Ureter (tissue), 1 donor: ENCODE data around the gene PGGHG. TPM values are rescaled to one million over a fixed set of nuclear protein-coding genes. Genes with fewer than 3 reads are reported as not detected.

ENCODE experiments used
- DNase-seq: peaks from one replicate; pipeline ENCODE4 v3.0.0-alpha.2; 2020; ENCODE audit warnings: low spot score
- total RNA-seq: library from RNA; stranded (reverse); gene quantifications from one replicate; pipeline ENCODE4 v1.2.4, GENCODE V29; 2023
- donor health status: DM: yes; HTN: yes; CAD: no.

The PGGHG gene
- total RNA-seq, 1 donor from 2014 or later, result 45.0 TPM

DNA sequence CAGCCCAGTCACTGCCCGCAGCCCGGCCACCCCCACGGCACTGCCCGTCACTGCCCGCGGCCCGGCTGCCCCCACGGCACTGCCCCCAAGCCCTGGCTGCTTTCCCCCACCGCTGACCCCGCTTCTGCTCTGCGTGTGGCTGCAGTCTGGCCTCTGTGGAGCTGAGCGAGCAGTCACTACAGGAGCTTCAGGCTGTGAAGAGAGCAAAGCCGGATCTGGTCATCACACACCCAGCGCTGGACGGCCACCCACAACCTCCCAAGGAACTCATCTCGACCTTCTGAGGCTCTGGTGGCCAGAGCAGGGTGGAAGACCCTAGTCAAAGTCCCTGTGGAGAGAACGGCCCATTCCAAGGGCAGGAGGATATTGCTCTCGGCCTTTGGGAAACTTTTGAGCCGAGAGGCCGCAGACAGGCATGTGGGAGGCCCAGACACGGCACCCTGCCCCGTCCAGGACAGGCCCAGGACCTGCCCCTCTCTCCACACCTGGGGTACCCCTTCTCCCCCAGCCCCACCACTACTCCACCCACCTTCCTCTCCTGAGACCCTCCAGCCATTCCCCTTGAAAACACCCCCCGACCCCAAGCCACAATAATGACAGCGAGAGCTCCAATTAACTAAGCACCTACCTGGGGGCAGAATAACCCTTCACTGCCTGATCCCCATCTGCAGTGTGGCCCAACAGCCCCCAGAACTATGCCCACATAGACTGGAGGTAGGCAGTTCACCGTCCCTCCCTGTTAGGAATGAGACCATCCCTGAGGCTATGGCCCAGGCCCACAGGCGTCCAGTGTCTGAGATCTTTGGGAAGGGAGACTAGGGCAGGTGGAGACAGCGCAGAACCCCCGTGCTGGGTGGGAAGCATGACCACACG is 3.7 kb upstream of the PGGHG start:
- DNase-seq, result peak; percentile 39

GRCh38 chr11:285894-286220 is 3.1 kb upstream of the PGGHG start:
- DNase-seq, result peak; percentile 41

GRCh38 chr11:286977-287820 is 1.7 kb upstream of the PGGHG start:
- peak; percentile 41 for DNase-seq

- DNase-seq, result peak; percentile 50
These were observed 977 bp upstream of the PGGHG start for GRCh38 chr11:287821-288477.

GRCh38 chr11:289398-289711 is 429 bp downstream of the PGGHG start:
- DNase-seq, result peak; percentile 47

DNA sequence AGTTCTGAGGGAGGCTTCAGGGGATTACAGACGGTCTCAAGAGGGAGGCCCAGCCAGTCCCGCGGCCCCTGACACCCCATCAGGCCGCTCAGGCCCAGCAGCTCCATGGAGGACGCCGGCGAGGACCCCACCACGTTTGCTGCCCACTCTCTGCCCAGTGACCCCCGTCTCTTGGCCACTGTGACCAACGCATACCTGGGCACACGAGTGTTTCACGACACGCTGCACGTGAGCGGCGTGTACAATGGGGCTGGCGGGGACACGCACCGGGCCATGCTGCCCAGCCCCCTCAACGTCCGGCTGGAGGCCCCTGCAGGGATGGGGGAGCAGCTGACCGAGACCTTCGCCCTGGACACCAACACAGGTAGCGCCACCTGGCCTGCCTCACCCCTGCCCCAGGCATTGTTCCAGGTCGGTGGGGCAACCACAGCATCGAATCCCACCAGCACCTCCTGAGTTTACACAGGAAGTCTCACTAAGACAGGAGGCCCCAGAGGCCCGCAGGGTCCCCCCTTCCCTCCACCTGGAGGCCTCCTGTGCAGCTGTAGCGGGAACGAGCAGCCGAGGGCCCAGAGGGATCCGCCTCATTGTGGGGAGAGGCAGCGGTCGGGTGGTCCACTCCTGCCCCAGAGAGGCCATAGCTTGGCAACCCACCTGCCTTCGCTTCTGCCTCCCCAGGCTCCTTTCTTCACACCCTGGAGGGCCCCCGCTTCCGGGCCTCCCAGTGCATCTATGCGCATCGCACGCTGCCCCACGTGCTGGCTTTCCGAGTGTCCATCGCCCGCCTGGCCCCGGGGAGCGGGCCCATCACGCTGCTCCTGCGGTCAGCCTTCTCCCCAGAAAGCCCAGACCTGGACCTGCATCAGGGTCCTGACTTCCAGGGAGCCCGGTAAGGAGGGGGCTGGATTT is 1.0 kb downstream of the PGGHG start:
- DNase-seq, result no peak

DNA sequence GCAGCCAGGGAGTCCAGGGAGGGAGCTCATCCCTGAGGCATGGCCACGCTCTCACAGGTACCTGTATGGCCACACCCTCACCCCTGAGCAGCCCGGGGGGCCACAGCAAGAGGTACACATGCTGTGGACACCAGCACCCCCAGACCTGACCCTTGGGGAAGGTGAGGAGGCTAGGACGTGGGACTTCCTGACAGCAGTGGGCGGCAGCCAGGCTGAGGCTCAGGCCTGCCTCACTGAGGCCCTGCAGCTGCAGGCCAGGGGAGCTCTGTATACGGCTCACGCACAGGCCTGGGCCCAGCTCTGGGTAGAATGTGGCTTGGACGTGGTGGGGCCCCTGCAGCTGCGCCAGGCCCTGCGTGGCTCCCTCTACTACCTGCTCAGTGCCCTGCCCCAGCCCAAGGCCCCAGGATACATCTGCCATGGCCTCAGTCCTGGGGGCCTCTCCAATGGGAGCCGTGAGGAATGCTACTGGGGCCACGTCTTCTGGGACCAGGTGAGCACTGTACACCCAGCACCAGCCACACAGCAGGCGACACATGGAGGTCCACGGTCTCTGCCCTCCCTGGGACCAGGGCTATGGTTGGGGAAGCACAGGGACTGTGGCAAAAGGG is 1.8 kb downstream of the PGGHG start:
- no peak for DNase-seq

- no peak for DNase-seq
These were observed 2.6 kb downstream of the PGGHG start for GRCh38 chr11:291281-292210.

GRCh38 chr11:292211-293121 is 3.5 kb downstream of the PGGHG start:
- DNase-seq, result no peak

DNA sequence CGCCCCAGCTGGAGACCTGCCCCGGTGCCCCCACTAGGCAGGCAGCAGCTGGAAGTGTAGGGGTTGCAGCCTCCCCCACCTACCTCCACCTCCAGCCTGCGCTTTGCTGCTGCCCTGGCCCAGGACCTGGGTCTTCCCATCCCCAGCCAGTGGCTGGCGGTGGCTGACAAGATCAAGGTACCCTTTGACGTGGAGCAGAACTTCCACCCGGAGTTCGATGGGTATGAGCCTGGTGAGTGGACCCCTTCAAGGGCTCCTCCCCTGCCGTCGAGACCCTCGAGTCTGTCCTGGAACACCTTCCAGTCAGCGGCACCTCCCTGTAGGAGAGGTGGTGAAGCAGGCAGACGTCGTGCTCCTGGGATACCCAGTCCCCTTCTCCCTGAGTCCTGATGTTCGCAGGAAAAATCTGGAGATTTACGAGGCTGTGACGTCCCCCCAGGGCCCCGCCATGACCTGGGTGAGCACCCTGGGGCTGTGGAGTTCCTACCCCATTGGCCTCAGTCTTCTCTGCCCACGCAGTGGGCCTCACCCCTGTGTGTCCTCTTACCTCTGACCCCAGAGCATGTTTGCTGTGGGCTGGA is 4.4 kb downstream of the PGGHG start:
- no peak for DNase-seq

- DNase-seq, result no peak
These were observed 5.1 kb downstream of the PGGHG start for GRCh38 chr11:293852-294661.

GRCh38 chr11:294780-295179 is 5.9 kb downstream of the PGGHG start:
- DNase-seq, result no peak

DNA sequence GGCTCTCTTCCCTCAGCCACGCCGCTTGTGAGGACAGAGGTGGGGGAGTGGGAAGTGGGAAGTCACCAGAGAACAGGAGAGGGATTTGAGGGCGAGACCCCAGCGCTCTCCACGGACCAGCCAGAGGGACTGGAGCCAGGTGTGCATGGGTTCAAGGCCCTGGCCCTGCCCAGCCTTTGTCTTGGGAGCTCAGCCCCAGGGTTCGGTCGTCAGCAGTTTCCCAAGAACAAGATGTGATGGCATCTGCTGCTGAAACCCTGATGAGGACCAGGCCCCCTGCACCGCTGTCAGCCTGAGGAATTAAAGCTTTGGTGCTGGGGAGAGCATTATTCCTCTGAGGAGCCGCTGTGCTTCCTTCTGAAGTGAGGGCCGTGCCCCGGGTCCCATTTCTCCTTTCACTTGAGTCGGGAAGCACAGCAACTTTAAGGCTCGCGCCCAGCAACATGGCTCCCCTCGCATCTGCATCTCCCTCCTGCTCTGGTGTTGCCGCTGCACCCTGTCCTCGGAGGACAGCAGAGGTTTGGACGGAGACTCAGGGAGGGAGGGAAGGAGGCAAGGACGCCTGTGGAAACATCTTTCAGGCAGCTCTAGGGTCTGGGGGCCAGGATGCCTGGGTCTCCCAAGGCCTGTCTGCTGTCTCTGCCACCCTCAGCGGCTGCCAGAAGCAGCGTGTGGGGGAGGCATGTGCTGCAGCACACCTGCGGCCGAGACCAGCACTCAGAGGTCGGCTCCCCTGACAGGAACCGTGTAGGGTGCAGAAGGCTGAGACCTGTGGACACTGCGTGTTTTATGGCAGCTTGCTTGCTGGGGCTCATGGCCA is 6.6 kb downstream of the PGGHG start:
- DNase-seq, result no peak

- no peak for DNase-seq
These were observed 7.5 kb downstream of the PGGHG start for GRCh38 chr11:296171-297050.

- no peak for DNase-seq
These were observed 8.2 kb downstream of the PGGHG start for GRCh38 chr11:297051-297585.
